Inflammatory macrophage treated with lipopolysaccharide for 1 hour (primary cell): Measurements from ENCODE around the gene C1QL1.

Source experiments
- DNase-seq, 2 donors: peaks; one replicate each; pipeline ENCODE4 v3.0.0-alpha.2; 2020 to 2022

C1QL1 gene

GRCh38 chr17:44928136-44928535 lies 40.0 kb downstream of the C1QL1 start:
- no peak for DNase-seq

DNA sequence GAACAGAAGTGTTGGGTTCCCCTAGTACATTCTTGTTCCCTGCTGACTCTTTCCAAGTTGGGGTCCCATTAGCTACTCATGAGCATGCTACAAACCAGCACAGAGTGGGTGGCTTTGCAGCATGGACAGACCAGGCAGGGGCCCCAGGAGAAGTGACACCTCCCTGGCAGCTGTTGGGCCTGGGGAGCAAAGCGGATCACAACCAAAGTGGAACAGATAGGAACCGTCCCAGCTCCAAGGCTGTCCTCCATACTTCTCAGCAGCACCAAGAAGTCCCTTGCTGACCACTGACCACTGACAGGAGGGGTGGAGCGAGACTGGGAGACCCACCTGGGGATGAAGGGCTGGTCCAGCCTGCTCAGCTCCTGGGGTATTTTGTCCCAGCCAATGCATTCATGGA lies 40.4 kb downstream of the C1QL1 start:
- DNase-seq, result no peak

DNA sequence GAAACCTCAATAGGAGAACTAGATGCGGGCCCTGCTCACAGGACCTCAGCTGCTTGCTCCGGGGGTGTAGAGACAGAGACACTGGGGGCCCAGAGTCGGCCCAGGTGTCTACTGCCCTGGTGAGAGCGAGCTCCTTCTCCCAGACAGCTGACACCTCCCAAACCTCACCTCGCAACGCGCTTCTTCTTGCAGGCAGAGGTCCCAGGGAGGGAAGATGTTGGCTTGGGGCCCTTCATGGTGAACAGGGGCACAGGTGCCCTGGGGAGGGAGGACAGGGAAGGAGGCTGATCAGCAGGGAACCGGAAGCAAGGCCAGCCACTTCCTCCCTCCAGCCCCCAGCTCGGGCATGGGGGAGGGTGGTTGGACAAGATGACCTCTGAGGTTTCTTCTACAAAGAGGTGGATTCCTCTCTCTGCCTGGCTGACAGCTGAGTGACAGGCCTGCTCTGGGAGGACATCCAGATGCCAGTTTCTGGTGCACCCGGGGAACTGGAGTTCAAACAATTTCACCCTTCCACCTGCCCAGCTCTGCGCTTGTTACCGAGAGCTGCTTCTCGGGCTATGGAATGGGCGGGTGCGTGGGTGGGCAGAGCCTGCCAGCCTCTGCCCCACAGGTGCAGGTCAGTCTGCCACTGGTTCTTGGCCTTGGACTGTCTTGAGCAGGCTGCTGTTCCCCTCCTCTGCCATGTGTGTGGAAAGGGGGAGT lies 41.1 kb downstream of the C1QL1 start:
- no peak for DNase-seq

DNA sequence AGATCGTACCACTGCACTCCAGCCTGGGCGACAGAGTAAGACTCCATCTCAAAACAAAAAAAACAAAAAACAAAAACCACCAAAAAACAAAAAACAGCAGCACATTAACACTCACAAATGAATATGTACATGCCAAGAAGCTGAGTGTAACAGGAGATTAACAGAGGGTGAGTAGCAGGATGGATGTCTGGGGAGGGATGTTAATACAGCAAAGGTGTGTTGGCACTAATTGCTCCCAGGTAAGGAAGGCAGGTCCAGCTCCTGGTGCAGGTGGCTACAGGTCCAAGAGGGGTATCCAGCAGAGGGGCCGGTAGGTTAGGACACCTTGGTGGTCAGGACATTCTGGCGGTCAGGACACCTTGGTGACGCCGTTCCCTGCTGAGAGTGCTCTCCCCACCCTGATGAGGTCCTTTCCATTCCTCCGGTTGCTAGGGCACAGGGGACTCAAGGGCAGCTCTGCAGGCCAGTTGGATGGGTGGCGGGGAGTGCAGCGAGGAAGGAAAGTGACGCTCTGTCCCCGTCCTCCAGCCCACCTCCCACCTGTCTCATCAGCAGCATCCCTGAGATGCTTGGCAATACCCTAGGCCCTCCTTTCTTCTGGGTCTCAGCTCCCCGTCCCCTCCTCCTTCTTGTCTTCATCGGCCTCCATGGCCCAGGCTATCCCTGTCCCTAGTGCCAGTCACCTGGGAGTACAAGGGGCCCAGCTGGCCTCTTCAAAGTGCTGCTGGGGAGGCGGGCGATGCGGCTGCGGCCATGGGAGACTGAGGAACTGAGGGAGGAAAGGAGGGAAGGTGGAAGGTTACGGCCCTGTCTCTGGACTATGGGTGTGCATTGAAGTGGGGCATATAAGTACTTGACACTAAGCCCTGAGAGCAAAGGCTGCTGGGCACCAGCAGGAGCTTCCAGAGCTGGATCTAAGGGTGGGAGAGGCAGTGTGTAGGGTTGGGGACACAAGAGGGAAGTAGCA lies 42.1 kb downstream of the C1QL1 start:
- DNase-seq, result no peak

DNA sequence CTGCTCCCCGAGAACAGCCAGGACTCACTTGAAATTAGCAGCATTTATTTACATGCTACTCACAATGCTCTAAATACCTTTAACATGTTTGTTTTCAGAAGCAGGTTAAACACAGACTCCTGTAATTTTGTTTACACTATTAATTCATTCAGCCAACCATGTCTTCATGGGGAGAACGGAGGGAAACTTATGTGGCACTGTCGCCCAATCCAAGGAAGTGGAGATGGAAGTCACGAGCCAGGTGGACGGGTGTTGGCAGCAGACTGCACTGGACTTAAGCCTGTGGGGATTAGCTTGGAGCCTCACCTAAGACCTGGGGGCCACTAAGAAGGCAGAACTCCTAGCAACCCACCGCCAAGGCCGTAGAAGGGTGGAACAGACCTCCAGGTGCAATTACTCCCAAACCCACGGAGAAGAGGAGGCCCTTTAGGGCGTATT lies 44.0 kb downstream of the C1QL1 start:
- DNase-seq, result no peak

- no peak for DNase-seq
These were observed 45.2 kb downstream of the C1QL1 start for GRCh38 chr17:44922746-44923470.

GRCh38 chr17:44922136-44922535 lies 46.0 kb downstream of the C1QL1 start:
- no peak for DNase-seq

DNA sequence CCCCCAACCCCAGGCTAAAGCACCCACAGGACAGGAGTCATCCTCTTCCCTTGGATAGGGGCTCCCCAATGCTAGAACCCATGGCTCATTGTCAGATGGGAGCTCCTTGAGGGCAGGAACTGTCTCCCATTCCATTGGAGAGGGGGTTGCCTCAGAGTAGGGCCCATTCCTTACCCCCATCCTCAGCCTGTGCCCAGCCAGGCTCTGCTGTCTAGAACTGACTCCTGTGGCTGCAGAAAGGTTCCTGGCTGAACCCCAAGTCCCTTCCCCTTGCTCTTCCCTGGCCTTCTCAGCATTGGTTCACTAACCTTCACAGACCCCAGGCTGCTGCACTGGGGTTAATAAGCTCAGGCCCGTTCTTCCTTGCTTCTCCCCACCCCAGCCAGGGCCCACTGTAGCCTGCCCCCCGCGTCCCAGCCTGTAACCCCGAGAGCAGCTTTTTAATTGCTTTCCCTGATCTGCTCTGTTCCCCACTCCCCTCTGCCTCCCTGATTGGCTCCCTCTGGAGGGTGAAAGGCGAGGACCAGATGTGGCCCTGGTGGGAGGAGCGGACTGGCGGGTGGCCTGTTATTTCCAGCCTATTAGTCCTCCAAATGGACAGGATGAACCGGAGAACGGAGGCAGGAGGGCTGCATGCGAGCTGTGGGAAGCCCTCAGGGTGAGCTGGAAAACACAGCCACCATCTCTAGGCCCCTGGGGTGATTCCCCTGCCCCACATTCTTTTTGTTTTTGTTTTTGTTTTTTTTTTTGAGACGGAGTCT lies 46.8 kb downstream of the C1QL1 start:
- no peak for DNase-seq

- no peak for DNase-seq
These were observed 47.5 kb downstream of the C1QL1 start for GRCh38 chr17:44920565-44920940.

DNA sequence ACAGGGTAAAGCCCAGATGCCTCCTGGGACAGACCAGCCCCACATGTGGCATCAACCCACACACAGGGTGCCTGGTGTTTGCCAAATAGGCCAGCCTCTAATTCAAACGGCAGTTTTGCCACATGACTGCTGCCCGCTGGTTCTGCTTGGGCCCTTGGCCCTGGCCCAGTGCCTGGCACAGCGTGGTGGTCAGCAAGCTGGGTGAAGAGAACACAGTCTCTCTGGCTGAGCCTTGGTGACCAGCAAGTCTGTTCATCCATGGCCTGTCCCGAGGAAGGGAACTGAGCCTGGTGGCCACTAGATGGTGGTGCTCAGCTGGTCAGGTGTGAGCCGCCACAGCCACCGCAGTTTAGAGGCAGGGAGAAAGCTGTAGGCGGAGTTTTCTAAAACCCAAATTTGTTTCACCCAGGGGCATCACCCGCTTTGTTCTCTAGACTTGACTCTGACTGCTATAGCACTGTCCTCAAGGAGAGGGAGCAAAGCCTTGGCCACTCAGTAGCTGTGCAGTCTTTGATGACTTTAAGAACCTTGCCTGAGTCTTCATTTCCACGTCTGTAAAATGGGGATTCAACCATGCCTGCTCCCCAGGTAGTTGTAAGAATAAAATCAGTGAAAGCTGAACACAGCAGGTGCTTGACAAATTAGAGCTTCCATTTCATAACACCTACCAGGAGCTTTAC lies 48.1 kb downstream of the C1QL1 start:
- peak; percentile 60 to 76 for DNase-seq

GRCh38 chr17:44919411-44919810 lies 48.7 kb downstream of the C1QL1 start:
- no peak for DNase-seq

DNA sequence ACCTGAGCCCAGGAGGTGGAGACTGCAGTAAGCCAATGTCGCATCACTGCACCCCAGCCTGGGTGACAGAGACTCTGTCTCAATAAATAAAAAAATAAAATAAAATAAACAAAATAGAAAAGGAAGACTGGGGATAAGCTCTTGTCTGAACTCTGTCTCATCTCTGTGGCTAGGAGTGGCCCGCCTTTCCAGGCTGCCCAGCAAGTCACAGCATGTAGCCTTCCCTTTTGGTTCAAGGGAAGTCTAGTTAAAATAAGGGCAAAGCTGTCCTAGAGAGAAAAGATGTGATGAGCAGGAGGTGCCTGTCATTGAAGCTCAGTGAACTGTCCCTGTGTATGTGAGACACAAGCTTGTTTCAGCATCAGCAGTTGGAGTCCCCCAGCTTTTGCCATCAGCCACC lies 50.1 kb downstream of the C1QL1 start:
- DNase-seq, result no peak

- no peak for DNase-seq
These were observed 50.6 kb downstream of the C1QL1 start for GRCh38 chr17:44917456-44917855.

DNA sequence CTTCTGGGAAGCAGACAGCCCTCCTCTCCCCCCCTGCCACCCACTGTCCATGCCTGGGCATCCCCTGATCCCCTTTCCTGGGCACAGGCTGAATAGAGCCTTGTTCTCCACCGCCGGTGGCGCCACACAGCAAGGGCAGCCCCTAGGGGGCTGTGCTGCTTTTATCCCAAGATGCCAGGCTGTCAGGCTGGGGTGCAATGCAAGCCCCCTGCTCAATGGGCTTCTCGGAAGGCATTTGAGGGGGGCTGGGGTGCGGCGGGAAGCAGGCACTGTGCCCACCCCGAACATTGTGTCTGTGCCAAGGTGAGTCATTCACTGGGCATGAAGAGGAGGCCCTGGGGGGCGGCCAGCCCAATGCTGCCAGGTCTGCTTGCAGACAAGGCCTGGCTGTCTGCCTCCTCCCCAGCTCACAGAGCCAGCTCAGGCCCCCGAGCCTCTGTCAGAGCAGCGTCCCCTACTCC lies 51.3 kb downstream of the C1QL1 start:
- DNase-seq, result no peak

GRCh38 chr17:44915862-44916780 lies 52.0 kb downstream of the C1QL1 start:
- peak; percentile 53 to 61 for DNase-seq

GRCh38 chr17:44915321-44915726 lies 52.8 kb downstream of the C1QL1 start, which contains the start of gene GFAP:
GFAP (minus strand) TSS chr17:44915500; CDS start chr17:44915486, 14 bp downstream.
- DNase-seq, result no peak

- DNase-seq, result no peak
These were observed 53.3 kb downstream of the C1QL1 start for GRCh38 chr17:44914698-44915271.

- DNase-seq, result no peak
These were observed 54.0 kb downstream of the C1QL1 start for GRCh38 chr17:44914148-44914547.

DNA sequence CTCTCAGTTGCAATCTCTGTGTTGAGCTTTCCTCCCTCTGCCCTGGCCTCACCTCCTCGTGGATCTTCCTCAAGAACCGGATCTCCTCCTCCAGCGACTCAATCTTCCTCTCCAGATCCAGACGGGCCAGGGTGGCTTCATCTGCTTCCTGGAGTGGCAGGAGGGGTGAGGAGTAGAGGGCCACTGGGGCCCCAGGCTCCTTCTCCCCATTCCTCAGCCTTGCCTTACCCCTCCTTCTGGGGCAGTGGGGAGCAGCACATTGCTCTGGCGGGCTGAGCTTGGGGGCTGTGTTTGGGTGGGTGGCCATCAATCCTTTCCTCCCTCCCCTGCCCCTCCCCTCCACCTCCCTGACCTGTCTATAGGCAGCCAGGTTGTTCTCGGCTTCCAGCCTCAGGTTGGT lies 54.4 kb downstream of the C1QL1 start:
- no peak for DNase-seq
